Calu3 (cell line): Measurements from ENCODE around the gene TCOF1. TPM values are rescaled to one million over a fixed set of nuclear protein-coding genes. Genes with fewer than 3 reads are reported as not detected.

Source experiments
- BruUV-seq: library from RNA; stranded (reverse); fragments of 400-500 nt; replicated peaks from 2 replicates; lab custom pipeline; 2021; lab: Mats Ljungman, UMichigan
- CTCF ChIA-PET: fragments of 300-600 bp; sonication (Branson Sonifier 250); formaldehyde crosslinking; loops from one replicate; lab custom pipeline; 2022; ENCODE audit warnings: antibody characterized with exemption; lab: Charles Lee
- DNase-seq: peaks from one replicate; pipeline ENCODE4 v3.0.0; 2022
- H3K27ac Mint-ChIP-seq: one replicate; pipeline ENCODE4 v1.8.0; 2022; ENCODE audit warnings: mixed read lengths; ENCODE audit not compliant: unreplicated experiment
- H3K27me3 Mint-ChIP-seq: one replicate; pipeline ENCODE4 v1.8.0; 2022; ENCODE audit warnings: mixed read lengths; ENCODE audit not compliant: unreplicated experiment
- H3K36me3 Mint-ChIP-seq: one replicate; pipeline ENCODE4 v1.8.0; 2022; ENCODE audit warnings: mild to moderate bottlenecking, moderate library complexity, mixed read lengths; ENCODE audit not compliant: insufficient read depth, unreplicated experiment
- H3K4me1 Mint-ChIP-seq: one replicate; pipeline ENCODE4 v1.8.0; 2022; ENCODE audit warnings: mild to moderate bottlenecking, low read depth, mixed read lengths; ENCODE audit not compliant: unreplicated experiment
- H3K4me3 Mint-ChIP-seq: one replicate; pipeline ENCODE4 v1.8.0; 2022; ENCODE audit warnings: mild to moderate bottlenecking, low read depth, moderate library complexity, mixed read lengths; ENCODE audit not compliant: unreplicated experiment
- H3K9me3 Mint-ChIP-seq: one replicate; pipeline ENCODE4 v1.8.0; 2022; ENCODE audit warnings: low read depth, mixed read lengths; ENCODE audit not compliant: unreplicated experiment
- CTCF ChIP-seq: fragments of 200-600 bp; IDR thresholded peaks from one replicate; pipeline ENCODE4 v1.8.0; 2022; ENCODE audit warnings: antibody characterized with exemption; ENCODE audit not compliant: unreplicated experiment
- intact Hi-C: fragments of 100-400 bp; cut with micrococcal nuclease; formaldehyde crosslinking; loops from one replicate; pipeline ENCODE4 v1.10.0; 2022; ENCODE audit not compliant: unreplicated experiment
- total RNA-seq: library from RNA; stranded (reverse); gene quantifications from 2 replicates; pipeline ENCODE4 v1.2.3, GENCODE V29; 2022

Gene TCOF1
- total RNA-seq, 1 experiment from 2014 or later: 106 TPM

GRCh38 chr5:150389531-150390266 lies 32.2 kb downstream of the TCOF1 start:
- H3K9me3 Mint-ChIP-seq: no peaks in the 10 kb centered on the region
- H3K4me1 Mint-ChIP-seq: no peaks in the 10 kb centered on the region
- no TSS peak for BruUV-seq
- H3K36me3 Mint-ChIP-seq: peaks cover 32% of the 10 kb centered on the region
- no peaks in the 10 kb centered on the region for H3K27me3 Mint-ChIP-seq
- CTCF ChIA-PET: no interaction called here
- no peak for DNase-seq
- H3K4me3 Mint-ChIP-seq: no peak overlapping the region
- TF ChIP-seq CTCF: no peak
- intact Hi-C loops: no loop called here
- no peak overlapping the region for H3K27ac Mint-ChIP-seq

GRCh38 chr5:150391064-150391834 lies 33.8 kb downstream of the TCOF1 start:
- peaks cover 36% of the 10 kb centered on the region for H3K36me3 Mint-ChIP-seq
- no peak for DNase-seq
- intact Hi-C loops: no loop called here
- BruUV-seq: no TSS peak
- CTCF ChIA-PET: no interaction called here
- no peaks in the 10 kb centered on the region for H3K9me3 Mint-ChIP-seq
- H3K4me3 Mint-ChIP-seq: no peak overlapping the region
- H3K27me3 Mint-ChIP-seq: no peaks in the 10 kb centered on the region
- TF ChIP-seq CTCF: no peak
- no peaks in the 10 kb centered on the region for H3K4me1 Mint-ChIP-seq
- H3K27ac Mint-ChIP-seq: no peak overlapping the region

GRCh38 chr5:150391986-150392385 lies 34.5 kb downstream of the TCOF1 start:
- no peaks in the 10 kb centered on the region for H3K4me1 Mint-ChIP-seq
- H3K27me3 Mint-ChIP-seq: no peaks in the 10 kb centered on the region
- H3K27ac Mint-ChIP-seq: no peak overlapping the region
- CTCF ChIA-PET: no interaction called here
- H3K4me3 Mint-ChIP-seq: no peak overlapping the region
- no peak for TF ChIP-seq CTCF
- BruUV-seq: no TSS peak
- intact Hi-C loops: no loop called here
- peaks cover 42% of the 10 kb centered on the region for H3K36me3 Mint-ChIP-seq
- no peaks in the 10 kb centered on the region for H3K9me3 Mint-ChIP-seq
- no peak for DNase-seq

GRCh38 chr5:150392680-150393079 lies 35.2 kb downstream of the TCOF1 start:
- H3K27ac Mint-ChIP-seq: no peak overlapping the region
- DNase-seq: no peak
- no peaks in the 10 kb centered on the region for H3K4me1 Mint-ChIP-seq
- TF ChIP-seq CTCF: no peak
- no peaks in the 10 kb centered on the region for H3K9me3 Mint-ChIP-seq
- CTCF ChIA-PET: no interaction called here
- H3K4me3 Mint-ChIP-seq: no peak overlapping the region
- peaks cover 43% of the 10 kb centered on the region for H3K36me3 Mint-ChIP-seq
- BruUV-seq: no TSS peak
- intact Hi-C loops: no loop called here
- H3K27me3 Mint-ChIP-seq: no peaks in the 10 kb centered on the region
